NB4 (cell line): Measurements from ENCODE around the gene MRPS15.

Source experiments
- DNase-seq: peaks from one replicate; pipeline ENCODE4 v3.0.0; 2010; ENCODE audit warnings: low read depth
- H3K4me3 ChIP-seq: one replicate; pipeline ENCODE4 v1.5.1; 2011; ENCODE audit warnings: mild to moderate bottlenecking, low read depth, low read length, moderate library complexity
- CTCF ChIP-seq: IDR thresholded peaks from one replicate; pipeline ENCODE4 v1.5.1; 2012; ENCODE audit warnings: low read depth, low read length
- MAX ChIP-seq: IDR thresholded peaks from 2 replicates; pipeline ENCODE4 v1.6.1; 2011; ENCODE audit warnings: low read depth, low read length
- MYC ChIP-seq: IDR thresholded peaks from 2 replicates; pipeline ENCODE4 v1.6.1; 2011; ENCODE audit warnings: low read depth, low read length
- POLR2A ChIP-seq: IDR thresholded peaks from 2 replicates; pipeline ENCODE4 v1.6.1; 2011; ENCODE audit warnings: mild to moderate bottlenecking; ENCODE audit not compliant: insufficient read length; ENCODE audit errors: extremely low read depth

MRPS15 gene

GRCh38 chr1:36486093-36486438 lies 21.9 kb upstream of the MRPS15 start:
- no peak overlapping the region for H3K4me3 ChIP-seq
- no peak for DNase-seq
- no peak for TF ChIP-seq CTCF
- TF ChIP-seq POLR2A: no peak
- no peak for TF ChIP-seq MYC
- TF ChIP-seq MAX: no peak

GRCh38 chr1:36484099-36484498 lies 19.9 kb upstream of the MRPS15 start:
- no peak overlapping the region for H3K4me3 ChIP-seq
- TF ChIP-seq CTCF: no peak
- TF ChIP-seq MYC: no peak
- TF ChIP-seq MAX: no peak
- no peak for TF ChIP-seq POLR2A
- DNase-seq: no peak

GRCh38 chr1:36482724-36483388 lies 18.7 kb upstream of the MRPS15 start, which contains the start of gene CSF3R:
CSF3R (minus strand) TSS chr1:36482913; CDS start chr1:36479496, 3,417 bp downstream.
- peak; percentile 63; the same call in 1 of the 2 replicates for TF ChIP-seq MAX
- peak; percentile 34 for TF ChIP-seq POLR2A
- TF ChIP-seq MYC: peak; percentile 48; the same call in 1 of the 2 replicates
- TF ChIP-seq CTCF: no peak
- peak; percentile 94 for DNase-seq
- H3K4me3 ChIP-seq: peak within 1 kb of the TSS; percentile 87

- TF ChIP-seq CTCF: no peak
- no peak for TF ChIP-seq MYC
- no peak for TF ChIP-seq MAX
- TF ChIP-seq POLR2A: no peak
- H3K4me3 ChIP-seq: peak overlapping the region; percentile 87
- peak; percentile 28 for DNase-seq
Measured at GRCh38 chr1:36481771-36482723, 17.9 kb upstream of the MRPS15 start.

- TF ChIP-seq MYC: no peak
- no peak for TF ChIP-seq MAX
- no peak for TF ChIP-seq CTCF
- TF ChIP-seq POLR2A: no peak
- peak overlapping the region; percentile 87 for H3K4me3 ChIP-seq
- no peak for DNase-seq
Measured at GRCh38 chr1:36481091-36481490, 16.9 kb upstream of the MRPS15 start.
